ENCODE measurements around the gene LIN7A. TPM values are rescaled to one million over a fixed set of nuclear protein-coding genes. Genes with fewer than 3 reads are reported as not detected.

LIN7A gene
- polyA plus RNA-seq, 1 donor from 2014 or later = 31.5 TPM

DNA sequence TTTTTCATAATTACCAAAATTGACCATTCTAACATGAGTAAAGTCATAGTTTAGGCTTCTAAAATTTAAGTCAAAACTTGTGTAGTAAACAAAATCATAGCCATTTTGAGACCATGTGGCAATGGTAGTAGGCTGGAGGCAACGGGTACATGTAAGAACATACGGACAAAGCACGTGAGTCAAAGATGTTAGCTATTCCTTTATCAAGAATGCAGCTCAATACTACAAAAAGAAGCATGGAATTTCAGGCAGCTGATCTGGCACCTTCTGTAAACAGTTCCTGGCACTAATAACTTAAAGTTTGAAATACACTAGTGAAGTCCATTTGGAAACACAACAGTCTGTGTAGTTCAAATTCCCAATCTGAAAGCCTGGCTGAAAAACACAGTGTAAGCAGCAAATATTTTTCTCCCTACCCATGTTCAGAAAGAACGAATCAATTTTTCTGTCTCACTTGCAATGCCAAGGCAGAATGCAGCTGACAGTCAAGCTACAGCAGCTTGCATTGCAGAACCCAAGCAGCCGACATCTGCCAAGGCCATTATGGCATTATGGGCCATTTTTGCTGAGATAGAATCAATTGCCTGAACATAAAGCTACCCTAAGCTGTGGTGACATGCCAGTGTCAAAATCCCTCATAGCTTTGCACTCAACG lies 191.8 kb downstream of the LIN7A start:
- no peak for TF ChIP-seq POLR2AphosphoS5 (IDR thresholded peaks at IDR 0.05)
- TF ChIP-seq, protein P1, sequence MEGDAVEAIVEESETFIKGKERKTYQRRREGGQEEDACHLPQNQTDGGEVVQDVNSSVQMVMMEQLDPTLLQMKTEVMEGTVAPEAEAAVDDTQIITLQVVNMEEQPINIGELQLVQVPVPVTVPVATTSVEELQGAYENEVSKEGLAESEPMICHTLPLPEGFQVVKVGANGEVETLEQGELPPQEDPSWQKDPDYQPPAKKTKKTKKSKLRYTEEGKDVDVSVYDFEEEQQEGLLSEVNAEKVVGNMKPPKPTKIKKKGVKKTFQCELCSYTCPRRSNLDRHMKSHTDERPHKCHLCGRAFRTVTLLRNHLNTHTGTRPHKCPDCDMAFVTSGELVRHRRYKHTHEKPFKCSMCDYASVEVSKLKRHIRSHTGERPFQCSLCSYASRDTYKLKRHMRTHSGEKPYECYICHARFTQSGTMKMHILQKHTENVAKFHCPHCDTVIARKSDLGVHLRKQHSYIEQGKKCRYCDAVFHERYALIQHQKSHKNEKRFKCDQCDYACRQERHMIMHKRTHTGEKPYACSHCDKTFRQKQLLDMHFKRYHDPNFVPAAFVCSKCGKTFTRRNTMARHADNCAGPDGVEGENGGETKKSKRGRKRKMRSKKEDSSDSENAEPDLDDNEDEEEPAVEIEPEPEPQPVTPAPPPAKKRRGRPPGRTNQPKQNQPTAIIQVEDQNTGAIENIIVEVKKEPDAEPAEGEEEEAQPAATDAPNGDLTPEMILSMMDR (IDR thresholded peaks at IDR 0.05; ENCODE audit: poor library complexity, severe bottlenecking) = no peak
- no peak for TF ChIP-seq MXI1 (conservative IDR thresholded peaks at IDR 0.05; ENCODE audit: poor library complexity, severe bottlenecking)
- TF ChIP-seq RAD21 (conservative IDR thresholded peaks at IDR 0.05) = no peak
- no peak for TF ChIP-seq TAF1 (IDR thresholded peaks at IDR 0.05; ENCODE audit: low read depth)
- no peak for TF ChIP-seq EP300 (conservative IDR thresholded peaks at IDR 0.05; ENCODE audit: poor library complexity, severe bottlenecking)
- TF ChIP-seq, protein P2, sequence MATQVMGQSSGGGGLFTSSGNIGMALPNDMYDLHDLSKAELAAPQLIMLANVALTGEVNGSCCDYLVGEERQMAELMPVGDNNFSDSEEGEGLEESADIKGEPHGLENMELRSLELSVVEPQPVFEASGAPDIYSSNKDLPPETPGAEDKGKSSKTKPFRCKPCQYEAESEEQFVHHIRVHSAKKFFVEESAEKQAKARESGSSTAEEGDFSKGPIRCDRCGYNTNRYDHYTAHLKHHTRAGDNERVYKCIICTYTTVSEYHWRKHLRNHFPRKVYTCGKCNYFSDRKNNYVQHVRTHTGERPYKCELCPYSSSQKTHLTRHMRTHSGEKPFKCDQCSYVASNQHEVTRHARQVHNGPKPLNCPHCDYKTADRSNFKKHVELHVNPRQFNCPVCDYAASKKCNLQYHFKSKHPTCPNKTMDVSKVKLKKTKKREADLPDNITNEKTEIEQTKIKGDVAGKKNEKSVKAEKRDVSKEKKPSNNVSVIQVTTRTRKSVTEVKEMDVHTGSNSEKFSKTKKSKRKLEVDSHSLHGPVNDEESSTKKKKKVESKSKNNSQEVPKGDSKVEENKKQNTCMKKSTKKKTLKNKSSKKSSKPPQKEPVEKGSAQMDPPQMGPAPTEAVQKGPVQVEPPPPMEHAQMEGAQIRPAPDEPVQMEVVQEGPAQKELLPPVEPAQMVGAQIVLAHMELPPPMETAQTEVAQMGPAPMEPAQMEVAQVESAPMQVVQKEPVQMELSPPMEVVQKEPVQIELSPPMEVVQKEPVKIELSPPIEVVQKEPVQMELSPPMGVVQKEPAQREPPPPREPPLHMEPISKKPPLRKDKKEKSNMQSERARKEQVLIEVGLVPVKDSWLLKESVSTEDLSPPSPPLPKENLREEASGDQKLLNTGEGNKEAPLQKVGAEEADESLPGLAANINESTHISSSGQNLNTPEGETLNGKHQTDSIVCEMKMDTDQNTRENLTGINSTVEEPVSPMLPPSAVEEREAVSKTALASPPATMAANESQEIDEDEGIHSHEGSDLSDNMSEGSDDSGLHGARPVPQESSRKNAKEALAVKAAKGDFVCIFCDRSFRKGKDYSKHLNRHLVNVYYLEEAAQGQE (IDR thresholded peaks at IDR 0.05; ENCODE audit: borderline replicate concordance) = no peak
- TF ChIP-seq EZH2 (IDR thresholded peaks at IDR 0.05; ENCODE audit: borderline replicate concordance, insufficient read depth, low read length, poor library complexity, severe bottlenecking) = no peak
- no peak overlapping the region for H3K4me3 ChIP-seq (ENCODE audit: low read length)
- no peaks in the 10 kb centered on the region for H4K20me1 ChIP-seq (ENCODE audit: insufficient read depth)
- H3K79me2 ChIP-seq (replicated peaks; ENCODE audit: insufficient read depth, low read length) = no peaks in the 10 kb centered on the region
- H3K9me3 ChIP-seq (ENCODE audit: low read length) = no peaks in the 10 kb centered on the region
- H3K9me2 ChIP-seq (ENCODE audit: insufficient read depth, low read length) = no peaks in the 10 kb centered on the region
- H3K4me2 ChIP-seq (ENCODE audit: low read length) = no peak overlapping the region
- no peaks in the 10 kb centered on the region for H3F3A ChIP-seq (ENCODE audit: insufficient read depth, low read length, poor library complexity, severe bottlenecking)
- no peaks in the 10 kb centered on the region for H3K36me3 ChIP-seq (ENCODE audit: insufficient read depth, low read length)
- H2AFZ ChIP-seq (ENCODE audit: low read depth, low read length) = no peak overlapping the region
- no peak overlapping the region for H3K27ac ChIP-seq (ENCODE audit: low read length)
- H3K27me3 ChIP-seq (ENCODE audit: insufficient read depth, low read depth, low read length) = no peaks in the 10 kb centered on the region
- H3K9ac ChIP-seq (ENCODE audit: low read length) = no peak overlapping the region

Small RNA genes lying within 50 kb of the gene (small RNA-seq; reads per million reads assigned to genes)
- 0 to 0.49 (median 0) reads per million in 3 experiments for gene MIR617
- 0 to 7.6 (median 5.7) reads per million in 3 experiments for gene MIR618

Other genes starting within 250 kb of the LIN7A start
- not detected in 2 replicates for gene MYF6, start 230.3 kb downstream of the LIN7A start, polyA plus RNA-seq
- gene MYF5, start 221.0 kb downstream of the LIN7A start, polyA plus RNA-seq = not detected in 2 replicates
- gene ACSS3, start 140.1 kb upstream of the LIN7A start, polyA plus RNA-seq = 0.31 and 0.52 TPM in 2 replicates

Data from neural cell (in vitro differentiated cells).